Endodermal cell (in vitro differentiated cells): ENCODE data around the gene AMFR. TPM values are rescaled to one million over a fixed set of nuclear protein-coding genes. Genes with fewer than 3 reads are reported as not detected.

ENCODE experiments used
- DNase-seq: peaks from one replicate; pipeline ENCODE4 v3.0.0-alpha.2; 2017
- H3K27ac ChIP-seq: 2 replicates; pipeline ENCODE4 v1.5.1; 2013; ENCODE audit warnings: mild to moderate bottlenecking, low read depth, low read length, moderate library complexity
- H3K27me3 ChIP-seq: 2 replicates; pipeline ENCODE4 v1.6.1; 2013; ENCODE audit warnings: mild to moderate bottlenecking, low read length, moderate library complexity; ENCODE audit not compliant: insufficient read depth, control insufficient read depth, poor library complexity, severe bottlenecking
- H3K36me3 ChIP-seq: 2 replicates; pipeline ENCODE4 v1.7.0; 2013; ENCODE audit warnings: mild to moderate bottlenecking, low read length, moderate library complexity; ENCODE audit not compliant: control insufficient read depth, insufficient read depth
- H3K4me1 ChIP-seq: one replicate; pipeline ENCODE4 v1.7.0; 2013; ENCODE audit warnings: low read length; ENCODE audit not compliant: control insufficient read depth, insufficient read depth
- H3K4me3 ChIP-seq: 2 replicates; pipeline ENCODE4 v1.5.1; 2013; ENCODE audit warnings: mild to moderate bottlenecking, low read length, moderate library complexity
- H3K9ac ChIP-seq: 2 replicates; pipeline ENCODE4 v1.6.1; 2013; ENCODE audit warnings: mild to moderate bottlenecking, low read length, moderate library complexity; ENCODE audit not compliant: poor library complexity, severe bottlenecking; ENCODE audit errors: extremely low read depth
- H3K9me3 ChIP-seq: 2 replicates; pipeline ENCODE4 v1.6.1; 2013; ENCODE audit warnings: mild to moderate bottlenecking, low read length, moderate library complexity; ENCODE audit not compliant: control insufficient read depth
- H3K27ac Mint-ChIP-seq: 2 replicates; pipeline ENCODE4 v1.8.0; 2020; ENCODE audit warnings: mixed read lengths
- H3K27me3 Mint-ChIP-seq: 2 replicates; pipeline ENCODE4 v1.8.0; 2021; ENCODE audit warnings: mild to moderate bottlenecking, mixed read lengths; ENCODE audit not compliant: insufficient read depth
- H3K36me3 Mint-ChIP-seq: 2 replicates; pipeline ENCODE4 v1.8.0; 2020; ENCODE audit warnings: low read depth, mixed read lengths
- H3K4me1 Mint-ChIP-seq: 2 replicates; pipeline ENCODE4 v1.8.0; 2020; ENCODE audit warnings: mixed read lengths
- H3K4me3 Mint-ChIP-seq: 2 replicates; pipeline ENCODE4 v1.8.0; 2020; ENCODE audit warnings: mild to moderate bottlenecking, moderate library complexity, mixed read lengths
- H3K9me3 Mint-ChIP-seq: 2 replicates; pipeline ENCODE4 v1.8.0; 2020; ENCODE audit warnings: mild to moderate bottlenecking, mixed read lengths
- WGBS, 2 experiments: methylation state at CpG; one replicate each; pipeline versions ENCODE4 v1.1.5 to v1.1.7; 2013; ENCODE audit warnings: missing lambda C conversion rate in 2 of 2, mixed read lengths in 1 of 2; ENCODE audit not compliant: insufficient coverage in 1 of 2, insufficient read length in 1 of 2; 5-methylcytosine and 5-hydroxymethylcytosine counted together
- total RNA-seq, 2 donors: library from RNA; stranded (reverse); fragmentation: NEBNext Ultra II Directional in 1 of 2; extraction: Animal tissue kit (Norgen Biotek cat#: 25700) in 1 of 2; gene quantifications; 2 replicates in 1 of 2; 3 replicates in 1 of 2; pipeline ENCODE4 v1.2.1, GENCODE V29; 2021
- TF ChIP-seq, protein P1 (sequence below): fragments of 200-600 bp; sonication (generic); conservative IDR thresholded peaks from 2 replicates; pipeline ENCODE4 v1.5.0; 2021; ENCODE audit warnings: antibody characterized with exemption, mild to moderate bottlenecking

AMFR gene
- total RNA-seq, 2 donors from 2014 or later = 77.0 to 81.6 TPM

DNA sequence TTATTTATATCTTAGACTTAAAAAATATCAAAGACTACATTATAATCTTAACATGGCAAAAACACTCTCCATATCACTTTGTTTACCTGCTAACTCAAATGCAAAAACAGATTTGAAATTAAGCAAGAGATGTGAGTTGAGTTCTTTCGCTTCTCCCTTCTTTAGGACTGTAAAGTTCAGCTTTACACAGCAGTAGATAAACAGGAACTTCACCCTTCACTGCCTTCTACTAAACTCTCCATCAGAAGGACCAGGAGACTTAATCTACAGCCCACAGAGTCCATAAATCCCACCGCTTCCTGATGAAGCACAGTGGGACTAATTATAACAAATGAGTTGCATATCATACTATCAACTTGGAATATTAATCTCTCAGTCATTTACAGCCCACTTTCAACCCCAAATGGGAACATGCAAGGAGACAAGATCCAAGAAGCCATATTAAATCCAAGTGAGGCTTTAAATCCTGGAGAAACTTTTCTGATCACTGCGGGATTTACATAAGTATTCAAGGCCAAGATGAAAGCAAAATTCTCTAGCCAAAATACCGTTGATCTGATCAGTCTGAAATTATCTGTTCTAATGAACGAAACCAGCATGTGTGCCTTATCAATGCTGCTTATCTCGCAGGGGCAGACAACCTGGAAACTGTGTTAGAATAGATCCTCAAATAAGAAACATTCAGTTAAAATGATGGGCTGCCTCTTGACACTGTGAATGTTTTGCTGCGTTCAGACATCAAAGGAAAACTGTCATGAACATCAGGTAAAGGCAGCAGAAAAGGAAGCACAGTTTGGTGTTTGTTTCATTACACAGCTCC is 1.6 kb downstream of the AMFR start:
- Mint-ChIP-seq H3K4me1 (peaks cover 36% of the 10 kb centered on the region), H3K36me3 (peaks cover under 1% of the 10 kb centered on the region), H3K4me3 (peak overlapping the region; percentile 82), H3K27me3 (no peaks in the 10 kb centered on the region), H3K27ac (peak overlapping the region; percentile 92), H3K9me3 (no peaks in the 10 kb centered on the region)
- Histone ChIP-seq H3K27me3 (no peaks in the 10 kb centered on the region), H3K9me3 (no peaks in the 10 kb centered on the region), H3K27ac (no peak overlapping the region), H3K4me1 (peaks cover 10% of the 10 kb centered on the region), H3K4me3 (peak overlapping the region; percentile 90), H3K9ac (peak overlapping the region; percentile 50), H3K36me3 (no peaks in the 10 kb centered on the region)
- no peak for DNase-seq
- TF ChIP-seq, protein P1, sequence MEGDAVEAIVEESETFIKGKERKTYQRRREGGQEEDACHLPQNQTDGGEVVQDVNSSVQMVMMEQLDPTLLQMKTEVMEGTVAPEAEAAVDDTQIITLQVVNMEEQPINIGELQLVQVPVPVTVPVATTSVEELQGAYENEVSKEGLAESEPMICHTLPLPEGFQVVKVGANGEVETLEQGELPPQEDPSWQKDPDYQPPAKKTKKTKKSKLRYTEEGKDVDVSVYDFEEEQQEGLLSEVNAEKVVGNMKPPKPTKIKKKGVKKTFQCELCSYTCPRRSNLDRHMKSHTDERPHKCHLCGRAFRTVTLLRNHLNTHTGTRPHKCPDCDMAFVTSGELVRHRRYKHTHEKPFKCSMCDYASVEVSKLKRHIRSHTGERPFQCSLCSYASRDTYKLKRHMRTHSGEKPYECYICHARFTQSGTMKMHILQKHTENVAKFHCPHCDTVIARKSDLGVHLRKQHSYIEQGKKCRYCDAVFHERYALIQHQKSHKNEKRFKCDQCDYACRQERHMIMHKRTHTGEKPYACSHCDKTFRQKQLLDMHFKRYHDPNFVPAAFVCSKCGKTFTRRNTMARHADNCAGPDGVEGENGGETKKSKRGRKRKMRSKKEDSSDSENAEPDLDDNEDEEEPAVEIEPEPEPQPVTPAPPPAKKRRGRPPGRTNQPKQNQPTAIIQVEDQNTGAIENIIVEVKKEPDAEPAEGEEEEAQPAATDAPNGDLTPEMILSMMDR = no peak
- WGBS, 2 experiments = 39 to 42% methylated on average over 6 to 7 of the region's 7 CpGs

DNA sequence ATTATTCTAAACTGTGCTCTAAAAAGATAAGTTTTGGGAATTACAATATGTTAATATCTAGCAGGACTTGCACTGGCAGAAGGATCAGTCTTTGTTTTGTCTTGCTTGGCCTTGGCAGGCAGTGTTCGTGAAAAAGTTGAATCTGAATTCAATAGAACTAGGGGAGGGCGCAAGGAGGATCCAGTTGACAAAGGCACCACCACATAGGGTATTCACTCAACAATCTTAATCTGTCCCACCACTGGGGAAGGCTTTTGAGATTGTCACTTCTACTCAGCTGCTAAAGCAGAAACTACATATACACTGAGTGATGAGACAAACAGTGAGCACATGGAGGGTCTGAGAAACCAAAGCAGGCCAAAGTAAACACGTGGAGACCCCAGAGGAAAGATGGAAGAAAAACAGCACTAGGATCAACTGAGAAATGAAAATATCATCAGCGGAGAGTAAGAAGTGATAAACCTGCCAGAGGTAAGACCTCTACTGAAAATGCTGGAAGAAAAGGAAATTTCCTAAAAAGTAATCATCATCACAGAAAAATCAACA is 2.4 kb downstream of the AMFR start:
- no peak for DNase-seq
- TF ChIP-seq, protein P1 = no peak
- Histone ChIP-seq H3K27me3 (no peaks in the 10 kb centered on the region), H3K27ac (no peak overlapping the region), H3K9ac (no peak overlapping the region), H3K4me3 (peak overlapping the region; percentile 90), H3K9me3 (no peaks in the 10 kb centered on the region), H3K4me1 (peaks cover 10% of the 10 kb centered on the region), H3K36me3 (no peaks in the 10 kb centered on the region)
- H3K27ac Mint-ChIP-seq = no peak overlapping the region
- H3K4me1 Mint-ChIP-seq = peaks cover 36% of the 10 kb centered on the region
- H3K4me3 Mint-ChIP-seq = peak overlapping the region; percentile 82
- no peaks in the 10 kb centered on the region for H3K9me3 Mint-ChIP-seq
- no peaks in the 10 kb centered on the region for H3K27me3 Mint-ChIP-seq
- 58 to 69% methylated on average over 2 to 4 of the region's 4 CpGs for WGBS, 2 experiments
- H3K36me3 Mint-ChIP-seq = peaks cover 2% of the 10 kb centered on the region

DNA sequence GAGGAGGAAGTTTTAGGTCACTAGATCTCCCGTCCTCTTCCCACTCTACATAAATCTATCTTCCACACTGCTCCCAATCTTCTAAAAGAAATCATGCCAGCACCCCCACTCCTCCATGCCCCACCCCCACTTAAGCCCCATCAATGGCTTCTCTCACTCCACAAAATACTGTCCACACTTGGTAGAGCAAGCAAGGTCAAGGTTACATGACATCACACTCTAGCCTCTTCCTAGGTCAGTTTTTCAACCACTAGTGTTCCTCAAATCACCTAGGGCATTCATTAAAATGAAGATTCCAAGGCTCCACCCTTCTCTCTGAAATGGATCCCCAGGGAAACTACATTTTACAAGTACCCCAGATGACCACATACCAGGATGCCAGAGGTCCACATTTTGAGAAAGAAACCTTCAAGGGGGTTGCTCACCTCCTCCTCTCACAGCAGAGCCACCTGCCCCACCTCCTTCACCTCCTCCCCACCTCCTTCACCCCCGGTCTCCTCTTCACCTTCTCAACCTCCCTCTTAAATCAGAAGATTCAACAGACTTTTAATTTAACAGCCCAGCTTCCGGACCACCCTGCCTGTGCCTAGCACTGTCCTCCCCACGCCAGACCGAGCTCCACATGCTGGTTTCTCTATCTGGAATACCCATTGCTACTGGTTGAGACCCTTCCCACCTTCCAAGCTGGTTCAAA is 3.2 kb downstream of the AMFR start:
- Mint-ChIP-seq H3K4me1 (peaks cover 36% of the 10 kb centered on the region), H3K36me3 (peaks cover 2% of the 10 kb centered on the region), H3K9me3 (no peaks in the 10 kb centered on the region), H3K4me3 (peak overlapping the region; percentile 82), H3K27me3 (no peaks in the 10 kb centered on the region), H3K27ac (peak overlapping the region; percentile 23)
- Histone ChIP-seq H3K4me3 (peak overlapping the region; percentile 90), H3K9me3 (no peaks in the 10 kb centered on the region), H3K27ac (no peak overlapping the region), H3K36me3 (no peaks in the 10 kb centered on the region), H3K4me1 (peaks cover 10% of the 10 kb centered on the region), H3K9ac (no peak overlapping the region), H3K27me3 (no peaks in the 10 kb centered on the region)
- WGBS, 2 experiments = 83 to 94% methylated on average over 4 to 5 of the region's 5 CpGs
- TF ChIP-seq, protein P1 = no peak
- DNase-seq = no peak
